HL-60 (cell line): ENCODE results near the gene ABCF2.

ENCODE experiments used
- DNase-seq, 2 experiments: peaks; one replicate each; pipeline ENCODE4 v3.0.0-alpha.2; 2010 to 2020; ENCODE audit warnings: low read depth in 1 of 2, low spot score in 1 of 2
- H3K27ac ChIP-seq: fragments of 250-450 bp; sonication (Bioruptor Pico); replicated peaks from 2 replicates; pipeline ENCODE4 v1.5.1; 2020; ENCODE audit warnings: mild to moderate bottlenecking, moderate library complexity
- H3K27me3 ChIP-seq: fragments of 250-450 bp; sonication (Bioruptor Pico); 2 replicates; pipeline ENCODE4 v1.5.1; 2021; ENCODE audit warnings: mild to moderate bottlenecking, moderate library complexity; ENCODE audit not compliant: insufficient read depth, poor library complexity, severe bottlenecking
- H3K4me3 ChIP-seq: replicated peaks from 2 replicates; pipeline ENCODE4 v1.5.1; 2011; ENCODE audit warnings: mild to moderate bottlenecking, control low read depth, low read length; ENCODE audit not compliant: insufficient read depth
- GABPA ChIP-seq: IDR thresholded peaks from 2 replicates; pipeline ENCODE4 v1.6.1; 2012; ENCODE audit warnings: low read depth
- POLR2AphosphoS5 ChIP-seq: IDR thresholded peaks from 2 replicates; pipeline ENCODE4 v1.6.1; 2012; ENCODE audit warnings: low read depth
- SPI1 ChIP-seq: IDR thresholded peaks from 2 replicates; pipeline ENCODE4 v1.6.1; 2012; ENCODE audit warnings: low read depth, mild to moderate bottlenecking, borderline replicate concordance
- TF ChIP-seq, protein P1 (sequence below): IDR thresholded peaks from one replicate; pipeline ENCODE4 v1.5.1; 2011; ENCODE audit warnings: low read length, control low read depth, inconsistent platforms; ENCODE audit not compliant: insufficient read depth
- TF ChIP-seq, protein P2 (sequence below): IDR thresholded peaks from 2 replicates; pipeline ENCODE4 v1.6.1; 2012; ENCODE audit warnings: low read depth; ENCODE audit not compliant: insufficient replicate concordance

Gene ABCF2

DNA sequence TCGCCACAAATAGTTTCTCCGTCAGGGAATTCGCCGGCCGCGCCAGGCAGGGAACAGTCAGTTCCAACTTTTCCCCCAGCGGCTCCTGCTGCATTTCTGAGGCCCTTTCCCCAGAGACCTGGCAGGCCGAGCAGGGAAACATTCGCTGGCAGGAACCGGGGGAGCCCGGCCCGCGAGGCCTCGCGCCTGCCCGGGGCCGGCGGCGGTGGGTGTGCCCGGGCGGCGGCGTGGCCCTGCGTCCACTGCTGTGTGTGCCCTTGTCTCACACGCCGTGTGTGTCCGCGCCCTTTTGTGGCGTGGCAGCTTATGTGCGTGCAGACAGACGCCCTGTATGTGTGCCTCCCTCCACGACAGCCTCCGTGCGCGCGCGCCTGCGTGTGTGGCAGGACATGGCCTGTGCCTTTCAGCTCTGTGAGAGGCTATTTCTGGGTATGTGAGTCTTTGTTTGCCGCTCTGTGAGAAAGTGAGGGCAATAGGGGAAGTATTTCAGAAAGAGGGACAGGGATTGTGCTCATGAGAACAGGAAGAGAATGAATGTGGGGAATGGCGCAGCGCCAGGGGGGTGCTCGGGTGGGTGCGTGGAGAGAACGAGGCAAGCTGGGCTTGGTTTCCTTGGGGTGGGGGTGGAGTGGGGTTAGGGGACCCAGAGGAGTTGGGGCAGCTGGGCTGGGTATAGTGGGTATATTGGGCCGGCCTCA, 22.2 kb upstream of the ABCF2 start:
- Histone ChIP-seq H3K4me3 (peak overlapping the region; percentile 7; the same call in 1 of the 2 replicates), H3K27ac (no peak overlapping the region), H3K27me3 (peaks cover 73% of the 10 kb centered on the region)
- peak in 1 of 2 experiments; percentile 64 for DNase-seq
- TF ChIP-seq POLR2AphosphoS5 = no peak

DNA sequence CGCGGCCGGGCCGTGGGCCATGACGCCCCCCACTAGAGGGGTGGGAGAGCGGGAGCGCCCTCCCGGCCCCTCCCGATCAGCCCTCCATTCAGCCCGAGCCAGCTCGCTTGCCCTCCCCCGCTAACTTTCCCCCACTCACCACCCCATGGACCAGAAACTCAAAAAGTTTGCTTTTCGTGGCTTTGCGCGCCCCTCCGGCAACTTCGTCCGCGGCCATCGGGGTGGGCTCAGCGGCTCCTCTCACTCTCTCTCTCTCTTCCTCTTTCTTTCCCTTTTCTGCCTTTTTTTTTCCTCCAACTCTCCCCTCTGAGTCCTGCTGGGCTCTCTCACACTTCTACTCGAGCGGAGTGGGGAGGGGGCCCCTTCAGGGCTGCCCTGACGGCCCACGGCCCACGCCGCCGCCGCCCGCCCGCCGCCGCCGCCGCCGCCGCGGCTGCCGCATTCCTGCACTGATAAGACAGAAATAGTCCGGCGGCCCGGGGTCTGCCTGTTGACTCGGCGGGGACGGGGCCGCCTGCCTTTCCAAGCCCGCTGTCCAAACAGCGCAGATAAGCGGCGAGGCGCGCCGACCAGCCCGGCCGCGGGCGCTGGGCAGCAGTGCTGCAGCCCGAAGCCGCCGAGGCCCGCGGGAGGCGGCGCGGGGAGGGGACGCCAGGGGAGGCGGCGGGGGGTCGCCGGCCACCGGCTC, 21.5 kb upstream of the ABCF2 start, which contains the start of gene SMARCD3:
Gene SMARCD3, minus strand, starts transcription at position 349 of the 688 bp plus-strand sequence. Its CDS starts 132 bp downstream, at position 217.
- DNase-seq = no peak

DNA sequence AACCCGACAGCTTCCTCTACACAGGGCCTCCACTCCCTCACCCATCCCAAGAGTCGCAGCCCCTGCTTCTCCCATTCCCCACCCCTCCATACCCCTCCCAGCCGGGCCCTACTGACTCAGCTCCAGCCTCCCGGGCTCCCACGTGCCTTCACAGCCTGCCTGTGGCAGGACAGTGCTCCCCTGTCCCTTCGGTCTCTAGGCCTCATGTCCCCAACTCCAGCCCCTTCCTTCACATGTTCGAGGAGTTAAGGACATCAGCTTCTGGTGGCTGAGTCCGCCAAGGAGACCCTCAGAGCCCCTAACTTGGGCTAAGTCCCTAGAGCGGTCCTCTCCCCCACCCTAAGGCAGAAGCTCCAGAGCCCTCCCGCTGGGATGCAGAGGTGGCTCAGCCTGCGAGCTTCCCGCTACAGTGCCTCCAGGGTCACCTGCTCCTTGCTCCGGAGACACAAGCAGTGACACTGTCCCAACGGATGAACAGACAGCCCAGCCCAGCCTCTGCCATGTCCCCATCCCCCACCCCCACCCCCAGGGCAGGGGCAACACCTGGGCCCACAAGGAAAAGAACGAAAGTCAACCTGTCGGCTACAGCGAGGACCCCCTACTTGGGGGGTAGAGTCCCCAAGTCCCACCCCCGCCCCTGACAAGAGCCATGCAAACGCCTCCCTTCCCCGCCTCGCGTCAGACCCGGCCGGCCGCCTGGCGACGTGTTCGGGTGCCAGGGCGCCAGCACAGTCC, 20.8 kb upstream of the ABCF2 start:
- no peak for DNase-seq
- no peak overlapping the region for H3K4me3 ChIP-seq
- no peak overlapping the region for H3K27ac ChIP-seq
- H3K27me3 ChIP-seq = peaks cover 66% of the 10 kb centered on the region
- TF ChIP-seq, protein P1, sequence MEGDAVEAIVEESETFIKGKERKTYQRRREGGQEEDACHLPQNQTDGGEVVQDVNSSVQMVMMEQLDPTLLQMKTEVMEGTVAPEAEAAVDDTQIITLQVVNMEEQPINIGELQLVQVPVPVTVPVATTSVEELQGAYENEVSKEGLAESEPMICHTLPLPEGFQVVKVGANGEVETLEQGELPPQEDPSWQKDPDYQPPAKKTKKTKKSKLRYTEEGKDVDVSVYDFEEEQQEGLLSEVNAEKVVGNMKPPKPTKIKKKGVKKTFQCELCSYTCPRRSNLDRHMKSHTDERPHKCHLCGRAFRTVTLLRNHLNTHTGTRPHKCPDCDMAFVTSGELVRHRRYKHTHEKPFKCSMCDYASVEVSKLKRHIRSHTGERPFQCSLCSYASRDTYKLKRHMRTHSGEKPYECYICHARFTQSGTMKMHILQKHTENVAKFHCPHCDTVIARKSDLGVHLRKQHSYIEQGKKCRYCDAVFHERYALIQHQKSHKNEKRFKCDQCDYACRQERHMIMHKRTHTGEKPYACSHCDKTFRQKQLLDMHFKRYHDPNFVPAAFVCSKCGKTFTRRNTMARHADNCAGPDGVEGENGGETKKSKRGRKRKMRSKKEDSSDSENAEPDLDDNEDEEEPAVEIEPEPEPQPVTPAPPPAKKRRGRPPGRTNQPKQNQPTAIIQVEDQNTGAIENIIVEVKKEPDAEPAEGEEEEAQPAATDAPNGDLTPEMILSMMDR = no peak
- TF ChIP-seq POLR2AphosphoS5 (no peak), SPI1 (no peak), GABPA (no peak)

More for the DNA sequence above, 21.5 kb upstream of the ABCF2 start, which contains the start of gene SMARCD3:
- Histone ChIP-seq H3K4me3 (peak within 1 kb of the TSS; percentile 7; the same call in 1 of the 2 replicates), H3K27ac (no peak within 1 kb of the TSS), H3K27me3 (peaks cover 72% of the 10 kb centered on the region)
- TF ChIP-seq POLR2AphosphoS5 (no peak), SPI1 (no peak), GABPA (no peak)
- TF ChIP-seq, protein P1 = no peak
- TF ChIP-seq, protein P2, sequence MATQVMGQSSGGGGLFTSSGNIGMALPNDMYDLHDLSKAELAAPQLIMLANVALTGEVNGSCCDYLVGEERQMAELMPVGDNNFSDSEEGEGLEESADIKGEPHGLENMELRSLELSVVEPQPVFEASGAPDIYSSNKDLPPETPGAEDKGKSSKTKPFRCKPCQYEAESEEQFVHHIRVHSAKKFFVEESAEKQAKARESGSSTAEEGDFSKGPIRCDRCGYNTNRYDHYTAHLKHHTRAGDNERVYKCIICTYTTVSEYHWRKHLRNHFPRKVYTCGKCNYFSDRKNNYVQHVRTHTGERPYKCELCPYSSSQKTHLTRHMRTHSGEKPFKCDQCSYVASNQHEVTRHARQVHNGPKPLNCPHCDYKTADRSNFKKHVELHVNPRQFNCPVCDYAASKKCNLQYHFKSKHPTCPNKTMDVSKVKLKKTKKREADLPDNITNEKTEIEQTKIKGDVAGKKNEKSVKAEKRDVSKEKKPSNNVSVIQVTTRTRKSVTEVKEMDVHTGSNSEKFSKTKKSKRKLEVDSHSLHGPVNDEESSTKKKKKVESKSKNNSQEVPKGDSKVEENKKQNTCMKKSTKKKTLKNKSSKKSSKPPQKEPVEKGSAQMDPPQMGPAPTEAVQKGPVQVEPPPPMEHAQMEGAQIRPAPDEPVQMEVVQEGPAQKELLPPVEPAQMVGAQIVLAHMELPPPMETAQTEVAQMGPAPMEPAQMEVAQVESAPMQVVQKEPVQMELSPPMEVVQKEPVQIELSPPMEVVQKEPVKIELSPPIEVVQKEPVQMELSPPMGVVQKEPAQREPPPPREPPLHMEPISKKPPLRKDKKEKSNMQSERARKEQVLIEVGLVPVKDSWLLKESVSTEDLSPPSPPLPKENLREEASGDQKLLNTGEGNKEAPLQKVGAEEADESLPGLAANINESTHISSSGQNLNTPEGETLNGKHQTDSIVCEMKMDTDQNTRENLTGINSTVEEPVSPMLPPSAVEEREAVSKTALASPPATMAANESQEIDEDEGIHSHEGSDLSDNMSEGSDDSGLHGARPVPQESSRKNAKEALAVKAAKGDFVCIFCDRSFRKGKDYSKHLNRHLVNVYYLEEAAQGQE = no peak

DNA sequence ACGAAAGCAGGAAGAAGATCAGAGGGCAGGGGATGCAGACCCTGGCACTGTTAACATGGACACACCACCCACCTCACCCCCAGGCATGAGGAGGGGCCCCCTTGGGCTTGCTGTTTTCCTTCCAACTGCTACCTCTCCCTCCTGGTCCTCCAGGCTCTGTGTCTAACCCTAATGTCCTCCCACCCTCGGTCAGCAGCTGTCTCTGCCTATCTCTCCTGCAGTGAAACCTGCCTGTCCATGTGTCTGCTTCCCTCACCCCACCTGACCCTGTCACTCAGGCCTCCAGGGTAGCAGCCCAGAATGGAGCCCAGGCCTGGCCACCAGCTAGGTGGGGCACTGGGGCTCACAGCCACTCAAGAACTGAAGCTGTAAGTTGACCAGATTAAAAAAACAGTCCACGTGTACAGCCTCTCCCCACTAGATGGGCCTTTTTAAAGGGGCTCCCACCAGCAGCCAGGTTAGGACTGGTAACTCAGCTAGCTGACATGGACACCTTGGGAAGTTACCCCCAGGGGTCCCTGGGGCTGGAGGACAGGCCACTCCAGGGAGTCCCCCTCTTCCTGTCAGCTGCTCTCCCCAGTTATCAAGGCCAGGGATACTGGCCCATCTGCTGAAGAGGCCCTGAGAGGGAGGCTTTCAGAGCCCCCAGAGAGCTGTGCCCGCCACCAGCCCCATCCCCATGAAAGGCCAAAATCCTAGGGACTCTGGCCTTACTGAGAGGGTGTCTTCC, 20.0 kb upstream of the ABCF2 start:
- TF ChIP-seq, protein P1 = no peak
- no peak for TF ChIP-seq POLR2AphosphoS5
- no peak for TF ChIP-seq GABPA
- TF ChIP-seq SPI1 = no peak
- H3K27me3 ChIP-seq = peaks cover 58% of the 10 kb centered on the region
- DNase-seq = no peak
- H3K27ac ChIP-seq = no peak overlapping the region
- H3K4me3 ChIP-seq = no peak overlapping the region
